H9 (cell line): ENCODE results near the gene LAMA5. TPM values are rescaled to one million over a fixed set of nuclear protein-coding genes. Genes with fewer than 3 reads are reported as not detected.

Experiments
- DNase-seq: peaks from one replicate; pipeline ENCODE4 v3.0.0-alpha.2; 2017
- H2AFZ ChIP-seq: one replicate; pipeline ENCODE4 v1.6.1; 2013; ENCODE audit warnings: mild to moderate bottlenecking, low read length, control low read depth, moderate library complexity
- H2AK5ac ChIP-seq: 2 replicates; pipeline ENCODE4 v1.6.1; 2013; ENCODE audit warnings: low read length, control low read depth, mixed read lengths; ENCODE audit not compliant: insufficient read length
- H2BK120ac ChIP-seq: one replicate; pipeline ENCODE4 v1.6.1; 2013; ENCODE audit warnings: low read depth, mild to moderate bottlenecking, low read length, control low read depth, inconsistent platforms; ENCODE audit not compliant: poor library complexity, severe bottlenecking
- H2BK12ac ChIP-seq: 2 replicates; pipeline ENCODE4 v1.6.1; 2013; ENCODE audit warnings: low read length, control low read depth, mixed read lengths, low read depth; ENCODE audit not compliant: insufficient read length
- H2BK15ac ChIP-seq: 2 replicates; pipeline ENCODE4 v1.6.1; 2013; ENCODE audit warnings: low read depth, low read length, control low read depth
- H2BK20ac ChIP-seq: one replicate; pipeline ENCODE4 v1.6.1; 2013; ENCODE audit warnings: low read depth, mild to moderate bottlenecking, low read length, control low read depth, inconsistent platforms; ENCODE audit not compliant: poor library complexity, severe bottlenecking
- H2BK5ac ChIP-seq: 2 replicates; pipeline ENCODE4 v1.6.1; 2013; ENCODE audit warnings: low read length, control low read depth, mixed read lengths; ENCODE audit not compliant: insufficient read length
- H3K14ac ChIP-seq: 2 replicates; pipeline ENCODE4 v1.6.1; 2013; ENCODE audit warnings: low read length, control low read depth; ENCODE audit not compliant: insufficient read depth
- H3K18ac ChIP-seq: 2 replicates; pipeline ENCODE4 v1.6.1; 2013; ENCODE audit warnings: low read depth, mild to moderate bottlenecking, mixed read lengths, low read length, control low read depth; ENCODE audit not compliant: insufficient read length
- H3K23ac ChIP-seq: 2 replicates; pipeline ENCODE4 v1.6.1; 2013; ENCODE audit warnings: low read length, control low read depth, mixed read lengths, low read depth; ENCODE audit not compliant: insufficient read length
- H3K23me2 ChIP-seq: 2 replicates; pipeline ENCODE4 v1.6.1; 2013; ENCODE audit warnings: low read depth, mild to moderate bottlenecking, mixed read lengths, low read length, control low read depth; ENCODE audit not compliant: insufficient read length, poor library complexity, severe bottlenecking
- H3K27ac ChIP-seq: 2 replicates; pipeline ENCODE4 v1.5.1; 2013; ENCODE audit warnings: low read length, control low read depth, mixed read lengths, low read depth; ENCODE audit not compliant: insufficient read length
- H3K27me3 ChIP-seq: 2 replicates; pipeline ENCODE4 v1.6.1; 2013; ENCODE audit warnings: low read length, control low read depth, inconsistent platforms; ENCODE audit not compliant: insufficient read depth
- H3K4ac ChIP-seq: 2 replicates; pipeline ENCODE4 v1.6.1; 2013; ENCODE audit warnings: low read depth, mild to moderate bottlenecking, control low read depth, inconsistent platforms, low read length, moderate library complexity
- H3K4me1 ChIP-seq: 2 replicates; pipeline ENCODE4 v1.6.1; 2013; ENCODE audit warnings: low read length, control low read depth, inconsistent platforms; ENCODE audit not compliant: insufficient read depth
- H3K4me2 ChIP-seq: 2 replicates; pipeline ENCODE4 v1.6.1; 2013; ENCODE audit warnings: low read length, control low read depth, mixed read lengths; ENCODE audit not compliant: insufficient read length, insufficient read depth
- H3K56ac ChIP-seq: 2 replicates; pipeline ENCODE4 v1.6.1; 2013; ENCODE audit warnings: low read depth, mild to moderate bottlenecking, mixed read lengths, low read length, control low read depth; ENCODE audit not compliant: insufficient read length
- H3K79me1 ChIP-seq: 2 replicates; pipeline ENCODE4 v1.6.1; 2013; ENCODE audit warnings: low read depth, mild to moderate bottlenecking, moderate library complexity, low read length, control low read depth, inconsistent platforms; ENCODE audit not compliant: insufficient read depth, poor library complexity, severe bottlenecking
- H3K79me2 ChIP-seq: 2 replicates; pipeline ENCODE4 v1.6.1; 2013; ENCODE audit warnings: low read length, control low read depth, inconsistent platforms; ENCODE audit not compliant: insufficient read depth
- H3K9ac ChIP-seq: 2 replicates; pipeline ENCODE4 v1.6.1; 2013; ENCODE audit warnings: low read length, control low read depth, mixed read lengths; ENCODE audit not compliant: insufficient read length; ENCODE audit errors: extremely low read depth
- H3K9me3 ChIP-seq: one replicate; pipeline ENCODE4 v1.6.1; 2013; ENCODE audit warnings: low read depth, low read length, inconsistent platforms; ENCODE audit not compliant: control insufficient read depth
- H3T11ph ChIP-seq: one replicate; pipeline ENCODE4 v1.6.1; 2013; ENCODE audit warnings: mild to moderate bottlenecking, low read length, control low read depth, inconsistent platforms
- H4K20me1 ChIP-seq: one replicate; pipeline ENCODE4 v1.6.1; 2013; ENCODE audit not compliant: control insufficient read depth, insufficient read length, insufficient read depth
- H4K5ac ChIP-seq: 2 replicates; pipeline ENCODE4 v1.6.1; 2013; ENCODE audit warnings: low read depth, mild to moderate bottlenecking, mixed read lengths, low read length, control low read depth; ENCODE audit not compliant: insufficient read length
- H4K8ac ChIP-seq: replicated peaks from 2 replicates; pipeline ENCODE4 v1.6.1; 2013; ENCODE audit warnings: low read length, control low read depth, mixed read lengths, low read depth; ENCODE audit not compliant: insufficient read length
- H4K91ac ChIP-seq: 2 replicates; pipeline ENCODE4 v1.6.1; 2013; ENCODE audit warnings: low read depth, mild to moderate bottlenecking, moderate library complexity, mixed read lengths, low read length, control low read depth; ENCODE audit not compliant: insufficient read length
- H3K27ac Mint-ChIP-seq, 3 experiments: 2 replicates in 2 of 3; 3 replicates in 1 of 3; pipeline ENCODE4 v1.8.0; 2020 to 2021; ENCODE audit warnings: mixed read lengths in 3 of 3, mild to moderate bottlenecking in 1 of 3, moderate library complexity in 1 of 3
- H3K27me3 Mint-ChIP-seq: 2 replicates; pipeline ENCODE4 v1.8.0; 2021; ENCODE audit warnings: low read depth, mild to moderate bottlenecking, moderate library complexity, mixed read lengths
- H3K36me3 Mint-ChIP-seq, 3 experiments: 2 replicates in 2 of 3; 3 replicates in 1 of 3; pipeline ENCODE4 v1.8.0; 2020 to 2021; ENCODE audit warnings: low read depth in 3 of 3, mixed read lengths in 3 of 3; ENCODE audit not compliant: insufficient read depth in 1 of 3
- H3K4me1 Mint-ChIP-seq, 2 experiments: 2 replicates each; pipeline ENCODE4 v1.8.0; 2020; ENCODE audit warnings: mixed read lengths in 2 of 2
- H3K4me3 Mint-ChIP-seq, 2 experiments: 2 replicates in 1 of 2; 3 replicates in 1 of 2; pipeline ENCODE4 v1.8.0; 2020 to 2021; ENCODE audit warnings: mild to moderate bottlenecking in 2 of 2, mixed read lengths in 2 of 2, moderate library complexity in 1 of 2
- H3K9me3 Mint-ChIP-seq, 2 experiments: 2 replicates in 1 of 2; 3 replicates in 1 of 2; pipeline ENCODE4 v1.8.0; 2020; ENCODE audit warnings: mild to moderate bottlenecking in 2 of 2, mixed read lengths in 2 of 2, moderate library complexity in 1 of 2
- WGBS: extraction: QIAGEN DNeasy Blood & Tissue Kit; methylation state at CpG from one replicate; pipeline ENCODE4 v1.1.7; 2013; ENCODE audit warnings: missing lambda C conversion rate, low lambda C conversion rate, mixed read lengths; ENCODE audit not compliant: insufficient read length; ENCODE audit errors: extremely low coverage; 5-methylcytosine and 5-hydroxymethylcytosine counted together
- total RNA-seq: library from RNA; stranded (reverse); gene quantifications from 2 replicates; pipeline ENCODE4 v1.2.1, GENCODE V29; 2021
- TF ChIP-seq, protein P1 (sequence below): fragments of 200-600 bp; sonication (generic); conservative IDR thresholded peaks from 3 replicates; pipeline ENCODE4 v1.8.0; 2021; ENCODE audit warnings: antibody characterized with exemption, mild to moderate bottlenecking

LAMA5 gene
- total RNA-seq, 1 experiment from 2014 or later, result 200 TPM

GRCh38 chr20:62371588-62372041 is 4.5 kb upstream of the LAMA5 start:
- H3K27me3 Mint-ChIP-seq, result peaks cover 2% of the 10 kb centered on the region; the same call in 1 of the 2 replicates
- H3K9ac ChIP-seq, result no peak overlapping the region
- H3K79me1 ChIP-seq, result no peaks in the 10 kb centered on the region
- peaks cover 9% of the 10 kb centered on the region for H3K23me2 ChIP-seq
- peaks cover 2 to 10% of the 10 kb centered on the region in 2 experiments for H3K9me3 Mint-ChIP-seq
- no peak overlapping the region for H2BK15ac ChIP-seq
- no peak overlapping the region; the same call in 1 of the 2 replicates for H3K14ac ChIP-seq
- no peak overlapping the region for H2BK5ac ChIP-seq
- H3K4me1 ChIP-seq, result peaks cover 4% of the 10 kb centered on the region; the same call in 1 of the 2 replicates
- H3K4me3 Mint-ChIP-seq, result no peak overlapping the region
- H4K8ac ChIP-seq, result no peak overlapping the region
- no CpG with 5 or more reads among the region's 8 CpGs for whole genome bisulfite sequencing
- no peak overlapping the region; a peak in 1 of 7 replicates for H3K27ac Mint-ChIP-seq
- H3K56ac ChIP-seq, result no peak overlapping the region
- no peak overlapping the region; the same call in 1 of the 2 replicates for H3K4ac ChIP-seq
- no peak overlapping the region for H3K23ac ChIP-seq
- H3K27me3 ChIP-seq, result no peaks in the 10 kb centered on the region
- H3K4me1 Mint-ChIP-seq, result peaks cover 20 to 28% of the 10 kb centered on the region in 2 experiments
- H2AFZ ChIP-seq, result no peak overlapping the region
- H3K9me3 ChIP-seq, result no peaks in the 10 kb centered on the region
- H2BK120ac ChIP-seq, result no peak overlapping the region
- H2BK12ac ChIP-seq, result no peak overlapping the region
- DNase-seq, result no peak
- H4K91ac ChIP-seq, result no peak overlapping the region
- no peak overlapping the region for H2AK5ac ChIP-seq
- H3K79me2 ChIP-seq, result no peaks in the 10 kb centered on the region
- no peaks in the 10 kb centered on the region for H4K20me1 ChIP-seq
- TF ChIP-seq, protein P1, sequence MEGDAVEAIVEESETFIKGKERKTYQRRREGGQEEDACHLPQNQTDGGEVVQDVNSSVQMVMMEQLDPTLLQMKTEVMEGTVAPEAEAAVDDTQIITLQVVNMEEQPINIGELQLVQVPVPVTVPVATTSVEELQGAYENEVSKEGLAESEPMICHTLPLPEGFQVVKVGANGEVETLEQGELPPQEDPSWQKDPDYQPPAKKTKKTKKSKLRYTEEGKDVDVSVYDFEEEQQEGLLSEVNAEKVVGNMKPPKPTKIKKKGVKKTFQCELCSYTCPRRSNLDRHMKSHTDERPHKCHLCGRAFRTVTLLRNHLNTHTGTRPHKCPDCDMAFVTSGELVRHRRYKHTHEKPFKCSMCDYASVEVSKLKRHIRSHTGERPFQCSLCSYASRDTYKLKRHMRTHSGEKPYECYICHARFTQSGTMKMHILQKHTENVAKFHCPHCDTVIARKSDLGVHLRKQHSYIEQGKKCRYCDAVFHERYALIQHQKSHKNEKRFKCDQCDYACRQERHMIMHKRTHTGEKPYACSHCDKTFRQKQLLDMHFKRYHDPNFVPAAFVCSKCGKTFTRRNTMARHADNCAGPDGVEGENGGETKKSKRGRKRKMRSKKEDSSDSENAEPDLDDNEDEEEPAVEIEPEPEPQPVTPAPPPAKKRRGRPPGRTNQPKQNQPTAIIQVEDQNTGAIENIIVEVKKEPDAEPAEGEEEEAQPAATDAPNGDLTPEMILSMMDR, result no peak
- no peak overlapping the region for H3K4me2 ChIP-seq
- H2BK20ac ChIP-seq, result no peak overlapping the region
- no peak overlapping the region for H3K27ac ChIP-seq
- no peak overlapping the region for H3K18ac ChIP-seq
- H3K36me3 Mint-ChIP-seq, result peaks cover 0 to 11% (median 5%) of the 10 kb centered on the region in 3 experiments; a peak in 6 of 7 replicates
- H3T11ph ChIP-seq, result no peak overlapping the region
- no peak overlapping the region for H4K5ac ChIP-seq
